GM23248 (cell line): ENCODE data around the gene HSD17B11. TPM values are rescaled to one million over a fixed set of nuclear protein-coding genes. Genes with fewer than 3 reads are reported as not detected.
"Not testable (repeated sequence)": the region's sequence is repeated elsewhere in the genome, so short reads cannot be mapped to it uniquely, and the experiment has no call there.

Experiments
- DNase-seq: peaks from one replicate; pipeline ENCODE4 v3.0.0-alpha.2; 2015
- H2AFZ ChIP-seq: fragments of 200-600 bp; sonication (generic); 2 replicates; pipeline ENCODE4 v1.6.1; 2016; ENCODE audit warnings: antibody characterized with exemption
- H3F3A ChIP-seq: fragments of 200-600 bp; sonication (generic); 2 replicates; pipeline ENCODE4 v1.6.1; 2016; ENCODE audit warnings: mild to moderate bottlenecking, antibody characterized with exemption, mixed run types; ENCODE audit not compliant: insufficient read depth
- H3K27ac ChIP-seq: fragments of 200-600 bp; sonication (generic); 2 replicates; pipeline ENCODE4 v1.5.1; 2016; ENCODE audit warnings: mild to moderate bottlenecking
- H3K27me3 ChIP-seq: fragments of 200-600 bp; sonication (generic); replicated peaks from 2 replicates; pipeline ENCODE4 v1.6.1; 2016; ENCODE audit warnings: mild to moderate bottlenecking; ENCODE audit not compliant: insufficient read depth
- H3K36me3 ChIP-seq: fragments of 200-600 bp; sonication (generic); 2 replicates; pipeline ENCODE4 v1.6.1; 2016; ENCODE audit warnings: low read depth, mild to moderate bottlenecking
- H3K4me1 ChIP-seq: fragments of 200-600 bp; sonication (generic); 2 replicates; pipeline ENCODE4 v1.6.1; 2016; ENCODE audit warnings: mild to moderate bottlenecking; ENCODE audit not compliant: insufficient read depth
- H3K4me2 ChIP-seq: fragments of 200-600 bp; sonication (generic); one replicate; pipeline ENCODE4 v1.6.1; 2016; ENCODE audit warnings: mild to moderate bottlenecking; ENCODE audit not compliant: unreplicated experiment
- H3K4me3 ChIP-seq: fragments of 200-600 bp; sonication (generic); 2 replicates; pipeline ENCODE4 v1.5.1; 2016; ENCODE audit warnings: mild to moderate bottlenecking
- H3K79me2 ChIP-seq: fragments of 200-600 bp; sonication (generic); 2 replicates; pipeline ENCODE4 v1.6.1; 2016; ENCODE audit warnings: mild to moderate bottlenecking; ENCODE audit not compliant: insufficient read depth
- H3K9ac ChIP-seq: fragments of 200-600 bp; sonication (generic); 2 replicates; pipeline ENCODE4 v1.6.1; 2016; ENCODE audit warnings: mild to moderate bottlenecking
- H3K9me2 ChIP-seq: fragments of 200-600 bp; sonication (generic); 2 replicates; pipeline ENCODE4 v1.6.1; 2016; ENCODE audit warnings: mixed run types, mild to moderate bottlenecking, moderate library complexity; ENCODE audit not compliant: insufficient read depth
- H3K9me3 ChIP-seq: fragments of 200-600 bp; sonication (generic); one replicate; pipeline ENCODE4 v1.6.1; 2017; ENCODE audit warnings: low read depth
- H4K20me1 ChIP-seq: fragments of 200-600 bp; sonication (generic); 2 replicates; pipeline ENCODE4 v1.6.0; 2016; ENCODE audit not compliant: insufficient read depth
- EZH2 ChIP-seq: fragments of 200-600 bp; sonication (generic); IDR thresholded peaks from 2 replicates; pipeline ENCODE4 v1.6.1; 2018; ENCODE audit warnings: antibody characterized with exemption, mild to moderate bottlenecking; ENCODE audit not compliant: insufficient read depth, poor library complexity, severe bottlenecking
- EZH2phosphoT487 ChIP-seq: fragments of 200-600 bp; sonication (generic); IDR thresholded peaks from 2 replicates; pipeline ENCODE4 v1.6.1; 2018; ENCODE audit warnings: antibody characterized with exemption, moderate library complexity, mild to moderate bottlenecking, low read depth; ENCODE audit not compliant: insufficient read depth
- WGBS, 2 experiments: methylation state at CpG; one replicate each; pipeline ENCODE4 v1.1.6; 2015 to 2017; ENCODE audit warnings: low lambda C conversion rate in 2 of 2, low coverage in 1 of 2; ENCODE audit errors: missing lambda C conversion rate in 2 of 2; 5-methylcytosine and 5-hydroxymethylcytosine counted together
- in situ Hi-C: fragments of 300-500 bp; cut with MboI; formaldehyde crosslinking; loops from 2 replicates; pipeline ENCODE4 v1.15.0; 2020
- polyA plus RNA-seq: library from polyadenylated mRNA; unstranded; fragments of >200 nt; fragmentation: Nextera tagmentation; extraction: Ambion mirVana; gene quantifications from 2 replicates; pipeline ENCODE4 v1.2.1, GENCODE V29; 2016
- total RNA-seq: library from RNA; depleted of rRNA; stranded (reverse); fragments of >200 nt; shearing (Covaris generic); gene quantifications from 2 replicates; pipeline ENCODE4 v1.2.3, GENCODE V29; 2014

The HSD17B11 gene
- total and polyA plus RNA-seq, 2 experiments from 2014 or later: 31.1 to 37.0 TPM

DNA sequence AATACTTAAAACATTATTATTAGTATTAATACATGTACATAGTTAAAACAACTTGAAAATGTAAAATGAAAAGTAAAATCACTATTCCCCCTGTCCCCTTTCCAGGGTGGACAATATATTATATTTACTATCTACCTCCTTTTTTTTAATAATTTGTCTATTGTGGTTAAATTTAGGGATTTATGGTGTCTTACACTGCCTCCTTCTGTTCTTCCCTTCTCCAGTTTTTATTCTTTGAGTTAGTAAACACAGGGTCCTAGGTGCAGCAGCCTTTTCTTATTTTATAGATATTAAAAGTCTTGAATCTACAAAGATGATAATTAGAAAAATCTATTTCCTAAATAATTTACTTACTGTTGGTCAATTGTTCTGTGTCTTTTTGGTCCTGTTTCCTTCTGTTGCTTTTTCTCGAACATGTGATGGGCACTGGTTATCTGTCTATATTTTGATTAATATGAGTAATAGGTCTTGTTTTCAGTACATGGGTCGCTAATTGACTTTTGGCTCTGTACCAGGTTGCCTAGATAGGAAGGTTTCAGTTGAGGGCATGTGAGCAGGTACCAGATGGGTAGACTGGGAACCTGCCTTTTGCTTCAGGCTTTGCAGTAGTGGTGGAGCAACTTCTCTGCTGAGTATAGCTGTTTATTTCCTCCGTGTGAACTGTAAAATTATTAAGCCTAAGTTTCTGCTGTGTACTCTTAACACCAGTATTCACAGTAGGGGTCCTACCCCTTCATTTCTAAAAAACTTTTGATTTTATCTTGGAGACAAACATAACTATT is 32.5 kb upstream of the HSD17B11 start:
- H3K4me3 ChIP-seq: peak overlapping the region; percentile 96
- H3F3A ChIP-seq: no peaks in the 10 kb centered on the region
- no peaks in the 10 kb centered on the region for H3K36me3 ChIP-seq
- peak overlapping the region; percentile 97 for H2AFZ ChIP-seq
- in situ Hi-C loops: no loop called here
- 25% methylated on average over 3 of the region's 3 CpGs for WGBS, 2 experiments
- no peaks in the 10 kb centered on the region for H3K9me3 ChIP-seq
- H3K27me3 ChIP-seq: no peaks in the 10 kb centered on the region
- no peaks in the 10 kb centered on the region for H4K20me1 ChIP-seq
- no peaks in the 10 kb centered on the region for H3K9me2 ChIP-seq
- peak overlapping the region; percentile 89 for H3K4me2 ChIP-seq
- 0 out of 2 replicates have a peak overlapping the region, but pooled peaks have one; percentile 78 for H3K27ac ChIP-seq
- H3K4me1 ChIP-seq: peaks cover 16% of the 10 kb centered on the region
- DNase-seq: peak; percentile 30
- H3K9ac ChIP-seq: peak overlapping the region; percentile 90
- H3K79me2 ChIP-seq: peaks cover 67% of the 10 kb centered on the region
- TF ChIP-seq EZH2phosphoT487: no peak
- TF ChIP-seq EZH2: no peak

DNA sequence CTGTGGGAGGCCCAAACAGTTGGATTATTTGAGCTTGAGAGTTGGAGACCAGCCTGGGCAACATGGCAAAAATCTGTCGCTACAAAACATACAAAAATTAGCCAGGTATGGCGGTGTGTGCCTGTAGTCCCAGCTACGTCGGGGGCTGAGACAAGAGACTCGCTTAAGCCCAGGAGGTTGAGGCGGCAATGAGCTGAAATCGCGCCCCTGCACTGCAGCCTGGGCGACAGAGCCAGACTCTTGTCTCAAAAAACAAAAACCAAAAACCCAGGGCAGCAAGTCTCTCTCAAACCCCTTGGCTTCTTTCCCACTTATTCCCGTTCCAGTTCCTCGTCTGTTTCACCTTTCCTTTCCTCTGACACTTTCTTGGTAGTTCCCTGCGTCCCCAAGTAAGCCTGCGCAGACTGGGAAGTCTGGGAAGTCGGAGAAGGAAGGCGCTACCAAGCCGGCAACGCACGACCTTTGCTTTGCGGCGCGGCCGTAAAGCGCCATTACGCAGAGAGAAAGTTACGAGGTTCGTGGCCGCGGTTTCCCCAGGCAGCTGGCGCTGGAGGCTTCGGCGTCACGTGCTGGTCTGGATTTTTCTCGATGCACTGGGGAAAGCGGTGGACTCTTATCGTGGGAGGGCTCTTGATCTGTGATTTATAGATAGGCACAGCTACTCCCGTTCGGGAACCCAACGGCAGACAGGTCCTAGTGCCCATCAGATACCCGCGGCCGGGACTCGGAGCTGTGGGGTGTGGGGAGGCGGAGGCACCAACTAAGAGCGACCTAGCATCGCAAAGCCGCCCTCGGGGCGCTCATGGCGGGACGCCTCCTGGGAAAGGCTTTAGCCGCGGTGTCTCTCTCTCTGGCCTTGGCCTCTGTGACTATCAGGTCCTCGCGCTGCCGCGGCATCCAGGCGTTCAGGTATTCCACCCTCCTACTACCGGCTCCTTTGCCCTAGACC is 31.4 kb upstream of the HSD17B11 start, which contains the start of gene NUDT9:
Gene NUDT9 (plus strand): TSS at position 470 of the 949 bp plus-strand sequence. CDS start 333 bp downstream, at position 803.
- peak within 1 kb of the TSS; percentile 97 for H2AFZ ChIP-seq
- DNase-seq: peak; percentile 98
- TF ChIP-seq EZH2phosphoT487 (no peak), EZH2 (no peak)
- H3K9ac ChIP-seq: peak within 1 kb of the TSS; percentile 90
- peak within 1 kb of the TSS; percentile 89 for H3K4me2 ChIP-seq
- H3K9me2 ChIP-seq: no peaks in the 10 kb centered on the region
- H4K20me1 ChIP-seq: no peaks in the 10 kb centered on the region
- H3K27ac ChIP-seq: peak within 1 kb of the TSS; percentile 78
- no peaks in the 10 kb centered on the region for H3K36me3 ChIP-seq
- H3K4me3 ChIP-seq: peak within 1 kb of the TSS; percentile 96
- H3K9me3 ChIP-seq: no peaks in the 10 kb centered on the region
- 1 to 2% methylated on average over 57 of the region's 58 CpGs for WGBS, 2 experiments
- peaks cover 16% of the 10 kb centered on the region for H3K4me1 ChIP-seq
- no peaks in the 10 kb centered on the region for H3F3A ChIP-seq
- no peaks in the 10 kb centered on the region for H3K27me3 ChIP-seq
- in situ Hi-C loops: no loop called here
- peaks cover 55% of the 10 kb centered on the region for H3K79me2 ChIP-seq

DNA sequence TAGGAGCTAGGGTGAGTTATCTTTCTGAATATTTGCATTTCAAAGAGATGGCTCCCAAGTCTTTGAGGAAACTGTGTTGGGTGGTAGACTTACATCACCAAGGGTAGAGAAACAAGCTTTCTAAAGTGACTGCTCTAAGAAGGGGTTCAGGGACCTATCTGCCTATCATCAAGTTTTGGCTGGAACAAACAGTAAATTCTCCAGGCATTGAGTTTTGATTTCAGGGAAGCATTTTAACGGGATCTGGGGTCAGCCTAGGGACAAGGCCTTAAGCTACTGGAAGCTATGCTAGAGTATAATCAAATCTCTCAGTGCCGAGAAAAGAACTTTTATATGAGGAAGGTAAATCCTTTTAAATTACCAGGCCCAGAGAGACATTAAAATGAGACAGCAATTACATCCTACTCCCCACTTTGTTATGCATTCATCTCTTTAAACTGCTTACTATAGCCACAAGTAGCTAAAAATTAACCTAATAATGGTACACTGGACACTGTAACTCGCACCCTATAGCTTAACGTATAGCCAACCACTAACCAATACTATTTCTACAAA is 29.4 kb upstream of the HSD17B11 start:
- Histone ChIP-seq H3K9me3 (no peaks in the 10 kb centered on the region), H3F3A (no peaks in the 10 kb centered on the region), H3K9ac (no peak overlapping the region), H3K27ac (no peak overlapping the region), H2AFZ (no peak overlapping the region), H4K20me1 (no peaks in the 10 kb centered on the region), H3K9me2 (no peaks in the 10 kb centered on the region), H3K4me1 (peaks cover 16% of the 10 kb centered on the region), H3K36me3 (no peaks in the 10 kb centered on the region), H3K79me2 (peaks cover 35% of the 10 kb centered on the region), H3K27me3 (no peaks in the 10 kb centered on the region), H3K4me3 (no peak overlapping the region), H3K4me2 (no peak overlapping the region)
- no peak for DNase-seq
- 62 to 70% methylated on average over 4 of the region's 4 CpGs for WGBS, 2 experiments
- TF ChIP-seq EZH2phosphoT487: no peak
- in situ Hi-C loops: no loop called here

- peaks cover 29% of the 10 kb centered on the region for H3K79me2 ChIP-seq
- no peak overlapping the region for H2AFZ ChIP-seq
- no peak overlapping the region for H3K4me3 ChIP-seq
- no peaks in the 10 kb centered on the region for H4K20me1 ChIP-seq
- H3K27ac ChIP-seq: no peak overlapping the region
- no peak for DNase-seq
- H3K9me3 ChIP-seq: no peaks in the 10 kb centered on the region
- in situ Hi-C loops: no loop called here
- no peak overlapping the region for H3K9ac ChIP-seq
- TF ChIP-seq EZH2 (no peak), EZH2phosphoT487 (no peak)
- H3K36me3 ChIP-seq: no peaks in the 10 kb centered on the region
- H3F3A ChIP-seq: no peaks in the 10 kb centered on the region
- no peak overlapping the region for H3K4me2 ChIP-seq
- H3K4me1 ChIP-seq: peaks cover 16% of the 10 kb centered on the region
- no peaks in the 10 kb centered on the region for H3K9me2 ChIP-seq
- WGBS, 2 experiments: 75 to 77% methylated on average over 5 of the region's 5 CpGs
- H3K27me3 ChIP-seq: no peaks in the 10 kb centered on the region
These were observed 28.7 kb upstream of the HSD17B11 start for GRCh38 chr4:87419578-87420249.

- H3K4me3 ChIP-seq, H3K9ac ChIP-seq, H2AFZ ChIP-seq, in situ Hi-C loops, H3K36me3 ChIP-seq, H3K27me3 ChIP-seq, H3K4me2 ChIP-seq, H3K27ac ChIP-seq, H3F3A ChIP-seq, H4K20me1 ChIP-seq, H3K9me2 ChIP-seq, DNase-seq, H3K4me1 ChIP-seq, H3K9me3 ChIP-seq: not testable (repeated sequence)
- 57 to 71% methylated on average over 4 of the region's 4 CpGs for WGBS, 2 experiments
- peaks cover 16% of the 10 kb centered on the region for H3K79me2 ChIP-seq
These were observed 27.4 kb upstream of the HSD17B11 start for GRCh38 chr4:87418410-87418809.
